Smooth muscle cell (in vitro differentiated cells): ENCODE measurements around the gene SLFNL1. TPM values are rescaled to one million over a fixed set of nuclear protein-coding genes. Genes with fewer than 3 reads are reported as not detected.

Source experiments
- DNase-seq: peaks from one replicate; lab custom pipeline; 2025; ENCODE audit not compliant: unreplicated experiment; lab: John Stamatoyannopoulos, UW
- H2AFZ ChIP-seq: fragments of 200-600 bp; sonication (generic); 2 replicates; pipeline ENCODE4 v1.6.0; 2016; ENCODE audit warnings: antibody characterized with exemption, low read depth, mild to moderate bottlenecking
- H3F3A ChIP-seq: fragments of 200-600 bp; sonication (generic); 2 replicates; pipeline ENCODE4 v1.6.0; 2017; ENCODE audit warnings: antibody characterized with exemption, low read depth
- H3K27ac ChIP-seq: fragments of 200-600 bp; sonication (generic); 2 replicates; pipeline ENCODE4 v1.5.1; 2016; ENCODE audit warnings: low read depth, mild to moderate bottlenecking
- H3K27me3 ChIP-seq: fragments of 200-600 bp; sonication (generic); 2 replicates; pipeline ENCODE4 v1.6.1; 2016; ENCODE audit warnings: low read depth, mild to moderate bottlenecking
- H3K36me3 ChIP-seq: fragments of 200-600 bp; sonication (generic); 2 replicates; pipeline ENCODE4 v1.5.1; 2016; ENCODE audit warnings: low read depth
- H3K4me1 ChIP-seq: fragments of 200-600 bp; sonication (generic); 2 replicates; pipeline ENCODE4 v1.5.1; 2016; ENCODE audit warnings: low read depth
- H3K4me2 ChIP-seq: fragments of 200-600 bp; sonication (generic); 2 replicates; pipeline ENCODE4 v1.6.0; 2016; ENCODE audit warnings: mild to moderate bottlenecking
- H3K4me3 ChIP-seq: fragments of 200-600 bp; sonication (generic); 2 replicates; pipeline ENCODE4 v1.5.1; 2016; ENCODE audit warnings: mild to moderate bottlenecking
- H3K79me2 ChIP-seq: fragments of 200-600 bp; sonication (generic); 2 replicates; pipeline ENCODE4 v1.6.0; 2016; ENCODE audit warnings: low read depth, mild to moderate bottlenecking
- H3K9ac ChIP-seq: fragments of 200-600 bp; sonication (generic); 2 replicates; pipeline ENCODE4 v1.6.0; 2016; ENCODE audit warnings: low read depth
- H3K9me3 ChIP-seq: fragments of 200-600 bp; sonication (generic); replicated peaks from 2 replicates; pipeline ENCODE4 v1.5.1; 2016; ENCODE audit warnings: low read depth
- H4K20me1 ChIP-seq: fragments of 200-600 bp; sonication (generic); 2 replicates; pipeline ENCODE4 v1.6.0; 2016; ENCODE audit warnings: low read depth
- WGBS: methylation state at CpG from one replicate; pipeline ENCODE4 v1.1.7; 2016; ENCODE audit warnings: low lambda C conversion rate; 5-methylcytosine and 5-hydroxymethylcytosine counted together
- polyA plus RNA-seq: library from polyadenylated mRNA; unstranded; fragments of >200 nt; fragmentation: Nextera tagmentation; extraction: Ambion mirVana; gene quantifications from 2 replicates; pipeline ENCODE4 v1.2.1, GENCODE V29; 2016
- total RNA-seq: library from RNA; depleted of rRNA; stranded (reverse); fragments of >200 nt; gene quantifications from 2 replicates; pipeline ENCODE4 v1.2.3, GENCODE V29; 2014
- TF ChIP-seq, protein P1 (sequence below): fragments of 200-600 bp; sonication (generic); IDR thresholded peaks from 2 replicates; pipeline ENCODE4 v1.5.1; 2017; ENCODE audit warnings: borderline replicate concordance, mild to moderate bottlenecking, antibody characterized with exemption; ENCODE audit not compliant: insufficient read depth, poor library complexity, severe bottlenecking

SLFNL1 gene
- total RNA-seq (0.22 and 0.58 TPM in 2 replicates), polyA plus RNA-seq (0.58 and 1.4 TPM in 2 replicates)

DNA sequence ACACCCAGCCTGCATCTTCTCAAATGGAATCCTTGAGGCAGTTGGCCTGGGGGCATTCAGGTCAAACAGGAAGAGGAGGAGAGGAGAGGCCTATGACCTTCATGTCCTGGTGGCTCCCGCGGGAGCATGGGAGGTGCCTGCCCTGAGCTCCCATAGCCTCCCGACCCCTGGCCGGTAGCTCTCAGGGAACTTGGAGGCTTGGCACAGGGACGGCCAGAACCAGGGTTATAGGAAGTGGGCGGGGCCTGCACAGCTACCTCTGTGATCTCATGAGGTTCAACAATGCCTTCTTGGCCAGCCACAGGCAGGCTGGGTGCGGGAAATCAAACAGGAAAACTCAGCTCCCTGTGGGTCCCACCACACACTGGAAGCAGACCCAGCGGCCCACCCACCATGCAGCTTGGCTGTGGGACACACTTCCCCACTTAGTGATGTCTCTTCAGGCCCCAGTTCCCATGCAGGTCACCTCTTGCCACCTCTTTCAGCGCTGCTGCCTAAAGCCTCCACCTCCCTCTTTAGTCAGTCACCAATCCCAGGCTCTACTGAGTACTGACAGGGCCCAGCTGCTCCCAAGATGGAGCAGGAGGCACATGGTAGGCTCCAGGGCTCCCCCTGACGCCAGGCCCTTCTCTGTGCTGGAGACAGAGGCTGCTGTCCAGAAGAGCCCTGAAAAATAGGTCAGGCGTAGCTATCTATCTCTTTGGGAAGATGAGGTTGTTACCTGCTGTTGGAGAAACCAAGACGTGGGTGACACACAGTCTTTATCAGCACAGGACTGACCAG, at the start of gene SLFNL1:
TSS of gene SLFNL1 (minus strand) at position 200 of the 783 bp plus-strand sequence. CDS start 1,065 bp downstream, outside the sequence.
- no peak within 1 kb of the TSS for H2AFZ ChIP-seq
- H3F3A ChIP-seq = peaks cover 4% of the 10 kb centered on the region

DNA sequence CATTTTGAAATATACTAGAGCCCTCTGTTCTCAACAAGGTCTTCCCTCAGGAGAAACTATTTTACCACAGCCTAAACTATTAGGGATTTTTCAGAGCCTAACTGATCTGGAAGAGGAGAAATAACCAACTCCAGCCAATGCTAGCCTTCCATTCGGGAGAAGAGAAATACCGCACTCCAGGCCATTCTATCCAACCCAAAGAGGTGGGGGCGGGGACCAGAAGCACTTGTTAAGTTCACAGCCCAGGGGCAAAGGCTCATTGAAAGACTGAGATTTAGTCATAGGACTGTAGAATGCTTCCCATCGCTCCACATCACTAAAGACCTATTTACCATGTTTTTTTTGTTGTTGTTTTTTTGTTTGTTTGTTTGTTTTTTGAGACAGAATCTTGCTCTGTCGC, 35.4 kb upstream of the SLFNL1 start:
- H3K36me3 ChIP-seq = peaks cover 11% of the 10 kb centered on the region

More for the DNA sequence above, at the start of gene SLFNL1:
- Histone ChIP-seq H3K9ac (no peak within 1 kb of the TSS), H3K27me3 (no peaks in the 10 kb centered on the region), H4K20me1 (no peaks in the 10 kb centered on the region), H3K79me2 (no peaks in the 10 kb centered on the region), H3K27ac (no peak within 1 kb of the TSS), H3K4me1 (no peaks in the 10 kb centered on the region), H3K36me3 (no peaks in the 10 kb centered on the region), H3K4me3 (no peak within 1 kb of the TSS), H3K4me2 (no peak within 1 kb of the TSS), H3K9me3 (no peaks in the 10 kb centered on the region)
- DNase-seq = no peak
- 65% methylated on average over 12 of the region's 12 CpGs for WGBS
- TF ChIP-seq, protein P1, sequence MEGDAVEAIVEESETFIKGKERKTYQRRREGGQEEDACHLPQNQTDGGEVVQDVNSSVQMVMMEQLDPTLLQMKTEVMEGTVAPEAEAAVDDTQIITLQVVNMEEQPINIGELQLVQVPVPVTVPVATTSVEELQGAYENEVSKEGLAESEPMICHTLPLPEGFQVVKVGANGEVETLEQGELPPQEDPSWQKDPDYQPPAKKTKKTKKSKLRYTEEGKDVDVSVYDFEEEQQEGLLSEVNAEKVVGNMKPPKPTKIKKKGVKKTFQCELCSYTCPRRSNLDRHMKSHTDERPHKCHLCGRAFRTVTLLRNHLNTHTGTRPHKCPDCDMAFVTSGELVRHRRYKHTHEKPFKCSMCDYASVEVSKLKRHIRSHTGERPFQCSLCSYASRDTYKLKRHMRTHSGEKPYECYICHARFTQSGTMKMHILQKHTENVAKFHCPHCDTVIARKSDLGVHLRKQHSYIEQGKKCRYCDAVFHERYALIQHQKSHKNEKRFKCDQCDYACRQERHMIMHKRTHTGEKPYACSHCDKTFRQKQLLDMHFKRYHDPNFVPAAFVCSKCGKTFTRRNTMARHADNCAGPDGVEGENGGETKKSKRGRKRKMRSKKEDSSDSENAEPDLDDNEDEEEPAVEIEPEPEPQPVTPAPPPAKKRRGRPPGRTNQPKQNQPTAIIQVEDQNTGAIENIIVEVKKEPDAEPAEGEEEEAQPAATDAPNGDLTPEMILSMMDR = no peak

DNA sequence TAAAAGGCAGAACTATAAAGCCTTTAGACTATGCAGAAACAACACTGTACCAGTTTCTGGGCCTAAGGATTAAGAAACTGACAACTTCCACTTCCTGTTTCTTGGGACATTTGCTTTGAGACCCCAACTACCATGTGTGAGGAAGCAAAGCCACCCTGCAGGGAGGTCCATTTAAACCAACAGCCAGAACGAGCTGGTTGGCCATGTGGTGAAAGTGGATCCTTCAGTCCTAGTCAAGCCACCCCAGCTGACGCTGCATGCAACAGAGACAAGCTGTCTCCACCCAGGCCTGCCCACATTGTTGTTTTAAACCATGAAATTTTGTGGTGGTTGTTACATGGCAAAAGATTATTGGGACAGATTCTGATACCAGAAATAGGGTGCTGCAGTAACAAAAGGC, 31.8 kb upstream of the SLFNL1 start:
- no peak overlapping the region for H3K27ac ChIP-seq
- WGBS = 74% methylated on average over 2 of the region's 2 CpGs
- TF ChIP-seq, protein P1 = no peak

More for the DNA sequence above, 35.4 kb upstream of the SLFNL1 start:
- Histone ChIP-seq H3K4me1 (no peaks in the 10 kb centered on the region), H3K9me3 (no peaks in the 10 kb centered on the region), H3K4me3 (no peak overlapping the region), H3K79me2 (no peaks in the 10 kb centered on the region), H3K9ac (no peak overlapping the region), H3F3A (no peaks in the 10 kb centered on the region), H2AFZ (no peak overlapping the region), H4K20me1 (no peaks in the 10 kb centered on the region), H3K27me3 (no peaks in the 10 kb centered on the region), H3K4me2 (no peak overlapping the region), H3K27ac (no peak overlapping the region)
- no peak for DNase-seq
- 89% methylated on average over 5 of the region's 5 CpGs for WGBS
- TF ChIP-seq, protein P1 = no peak

DNA sequence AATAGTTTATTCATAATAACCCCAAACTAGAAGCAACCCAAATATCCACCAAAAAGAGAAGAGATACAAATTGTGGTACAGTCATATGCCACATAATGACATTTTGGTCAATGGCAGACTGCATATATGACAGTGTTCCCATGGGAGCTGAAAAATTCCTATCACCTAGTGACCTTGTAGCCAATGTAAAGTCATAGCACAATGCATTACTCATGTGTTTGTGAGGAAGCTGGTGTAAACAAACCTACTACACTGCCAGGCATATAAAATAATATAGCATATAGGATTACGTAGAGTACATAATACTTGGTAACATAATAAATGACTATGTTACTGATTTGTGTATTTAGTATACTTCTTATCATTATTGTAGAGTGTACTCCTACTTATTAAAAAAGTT, 29.5 kb upstream of the SLFNL1 start:
- no peak overlapping the region for H3K27ac ChIP-seq
- H4K20me1 ChIP-seq = no peaks in the 10 kb centered on the region
- TF ChIP-seq, protein P1 = no peak
- H3F3A ChIP-seq = no peaks in the 10 kb centered on the region
- H3K4me2 ChIP-seq = no peak overlapping the region
- no peaks in the 10 kb centered on the region for H3K4me1 ChIP-seq
- H3K36me3 ChIP-seq = peaks cover 3% of the 10 kb centered on the region
- 95% methylated on average over 1 of the region's 1 CpG for WGBS
- no peak overlapping the region for H2AFZ ChIP-seq
- no peaks in the 10 kb centered on the region for H3K9me3 ChIP-seq
- no peak for DNase-seq
- no peaks in the 10 kb centered on the region for H3K27me3 ChIP-seq
- H3K79me2 ChIP-seq = no peaks in the 10 kb centered on the region
- no peak overlapping the region for H3K4me3 ChIP-seq
- H3K9ac ChIP-seq = no peak overlapping the region

More for the DNA sequence above, 31.8 kb upstream of the SLFNL1 start:
- Histone ChIP-seq H3K4me1 (no peaks in the 10 kb centered on the region), H3K9me3 (no peaks in the 10 kb centered on the region), H3K4me3 (no peak overlapping the region), H3K79me2 (no peaks in the 10 kb centered on the region), H3K4me2 (no peak overlapping the region), H4K20me1 (no peaks in the 10 kb centered on the region), H2AFZ (no peak overlapping the region), H3K9ac (no peak overlapping the region), H3F3A (no peaks in the 10 kb centered on the region), H3K27me3 (no peaks in the 10 kb centered on the region), H3K36me3 (peaks cover 3% of the 10 kb centered on the region)
- no peak for DNase-seq
